Upper lobe of right lung (tissue), 1 donor: Measurements from ENCODE around the gene OR52E6. TPM values are rescaled to one million over a fixed set of nuclear protein-coding genes. Genes with fewer than 3 reads are reported as not detected.
A peak's percentile ranks its signal among the peaks of the same experiment; 100 is the strongest.

Experiments used
- ATAC-seq: fragments of 200-7000 bp; cut with Tn5 transposase; one replicate; pipeline ENCODE4 v1.9.1; 2020; ENCODE audit warnings: mild to moderate bottlenecking, moderate library complexity
- DNase-seq: peaks from one replicate; pipeline ENCODE4 v3.0.0-alpha.2; 2020
- H3K27ac ChIP-seq: fragments of 200-600 bp; one replicate; pipeline ENCODE4 v1.8.0; 2022
- H3K27me3 ChIP-seq: fragments of 200-600 bp; one replicate; pipeline ENCODE4 v1.8.0; 2022; ENCODE audit warnings: mild to moderate bottlenecking
- H3K36me3 ChIP-seq: fragments of 200-600 bp; one replicate; pipeline ENCODE4 v1.8.0; 2022
- H3K4me1 ChIP-seq: fragments of 200-600 bp; one replicate; pipeline ENCODE4 v1.8.0; 2022
- H3K4me3 ChIP-seq: fragments of 200-600 bp; one replicate; pipeline ENCODE4 v1.8.0; 2022; ENCODE audit warnings: mild to moderate bottlenecking
- H3K9me3 ChIP-seq: fragments of 200-600 bp; one replicate; pipeline ENCODE4 v1.8.0; 2022
- CTCF ChIP-seq: fragments of 200-600 bp; IDR thresholded peaks from one replicate; pipeline ENCODE4 v1.8.0; 2022; ENCODE audit warnings: antibody characterized with exemption
- intact Hi-C: fragments of 100-400 bp; cut with DNase I; formaldehyde crosslinking; loops from one replicate; pipeline ENCODE4 v1.11.0; 2022
- long read RNA-seq: library from polyadenylated mRNA; unstranded; transcript quantifications from one replicate; pipeline ENCODE4 v2.0.0, GENCODE V29; 2021
- total RNA-seq: library from RNA; stranded (reverse); fragmentation: NEBNext Ultra II Directional; extraction: Animal tissue kit (Norgen Biotek cat#: 25700); gene quantifications from one replicate; pipeline ENCODE4 v1.2.1, GENCODE V29; 2021
- donor health status: DM: no; HTN: yes; CAD: no; lungs with severe emphysema.

Gene OR52E6
- not detected for total RNA-seq
- long read RNA-seq: 0 reads

DNA sequence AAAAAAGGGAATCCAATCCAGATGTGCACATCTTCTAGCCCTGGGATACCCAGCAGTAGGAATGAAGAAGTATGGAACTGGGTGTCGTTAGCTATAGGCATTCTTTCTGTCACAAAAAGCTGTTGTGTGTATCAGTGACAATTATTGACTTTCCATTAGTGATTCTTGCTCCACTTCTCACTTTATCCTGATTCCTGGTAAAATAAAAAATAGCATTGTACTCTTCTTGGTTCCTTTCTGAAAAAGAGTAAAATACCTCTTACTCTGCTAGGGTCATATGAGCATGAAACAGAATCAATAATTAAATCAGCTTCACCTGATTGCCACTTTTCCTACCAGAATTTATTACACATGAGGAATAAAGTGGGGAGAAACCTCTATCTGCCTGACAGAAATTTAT lies at the start of gene OR52E6:
Gene OR52E6, minus strand, starts transcription at position 101 of the 400 bp plus-strand sequence. Its CDS starts 0 bp downstream, at position 101.
- no peaks in the 10 kb centered on the region for H3K4me1 ChIP-seq
- H3K27me3 ChIP-seq: no peaks in the 10 kb centered on the region
- intact Hi-C loops: no loop called here
- no peak within 1 kb of the TSS for H3K27ac ChIP-seq
- no peaks in the 10 kb centered on the region for H3K9me3 ChIP-seq
- TF ChIP-seq CTCF: no peak
- DNase-seq: no peak
- ATAC-seq: no peak
- H3K36me3 ChIP-seq: no peaks in the 10 kb centered on the region
- H3K4me3 ChIP-seq: no peak within 1 kb of the TSS

GRCh38 chr11:5891216-5891800 lies 49.6 kb upstream of the OR52E6 start:
- Histone ChIP-seq H3K4me1 (no peaks in the 10 kb centered on the region), H3K4me3 (no peak overlapping the region), H3K27ac (no peak overlapping the region), H3K36me3 (no peaks in the 10 kb centered on the region), H3K9me3 (no peaks in the 10 kb centered on the region), H3K27me3 (no peaks in the 10 kb centered on the region)
- DNase-seq (no peak), ATAC-seq (no peak)
- peak; percentile 46 for TF ChIP-seq CTCF
- intact Hi-C loops: no loop called here

GRCh38 chr11:5887661-5888060 lies 46.0 kb upstream of the OR52E6 start:
- Histone ChIP-seq H3K4me3 (no peak overlapping the region), H3K4me1 (no peaks in the 10 kb centered on the region), H3K36me3 (no peaks in the 10 kb centered on the region), H3K27me3 (no peaks in the 10 kb centered on the region), H3K9me3 (no peaks in the 10 kb centered on the region), H3K27ac (no peak overlapping the region)
- intact Hi-C loops: no loop called here
- TF ChIP-seq CTCF: no peak
- ATAC-seq: no peak
- no peak for DNase-seq

GRCh38 chr11:5887172-5887571 lies 45.5 kb upstream of the OR52E6 start:
- Histone ChIP-seq H3K4me3 (no peak overlapping the region), H3K4me1 (no peaks in the 10 kb centered on the region), H3K36me3 (no peaks in the 10 kb centered on the region), H3K9me3 (no peaks in the 10 kb centered on the region), H3K27me3 (no peaks in the 10 kb centered on the region), H3K27ac (no peak overlapping the region)
- ATAC-seq (no peak), DNase-seq (no peak)
- intact Hi-C loops: no loop called here
- TF ChIP-seq CTCF: no peak

DNA sequence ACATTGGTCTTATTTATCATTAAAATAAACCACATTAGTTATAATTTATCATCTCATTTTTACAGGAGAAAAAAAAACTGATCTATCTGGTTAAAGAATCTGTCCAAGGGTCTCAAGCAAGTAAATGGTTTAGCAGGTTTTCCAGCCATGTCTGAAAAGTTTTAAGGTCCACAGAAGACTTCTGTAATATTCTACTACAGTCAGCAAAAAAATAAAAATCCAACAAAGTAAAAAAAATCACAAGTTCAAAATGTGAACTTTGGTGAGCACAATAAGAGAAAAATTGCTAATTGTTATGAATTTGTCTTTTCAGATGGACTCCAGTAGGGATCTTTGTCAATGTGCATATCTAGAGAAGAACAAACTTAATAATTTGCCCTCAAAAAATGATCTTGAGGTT lies 40.1 kb upstream of the OR52E6 start:
- intact Hi-C loops: no loop called here
- no peaks in the 10 kb centered on the region for H3K4me1 ChIP-seq
- TF ChIP-seq CTCF: no peak
- no peak for DNase-seq
- H3K9me3 ChIP-seq: no peaks in the 10 kb centered on the region
- no peak overlapping the region for H3K4me3 ChIP-seq
- H3K36me3 ChIP-seq: no peaks in the 10 kb centered on the region
- no peak for ATAC-seq
- no peak overlapping the region for H3K27ac ChIP-seq
- H3K27me3 ChIP-seq: no peaks in the 10 kb centered on the region

- no peak within 1 kb of the TSS for H3K27ac ChIP-seq
- no peaks in the 10 kb centered on the region for H3K4me1 ChIP-seq
- DNase-seq: no peak
- no peaks in the 10 kb centered on the region for H3K9me3 ChIP-seq
- H3K27me3 ChIP-seq: no peaks in the 10 kb centered on the region
- ATAC-seq: no peak
- H3K4me3 ChIP-seq: no peak within 1 kb of the TSS
- H3K36me3 ChIP-seq: no peaks in the 10 kb centered on the region
- no peak for TF ChIP-seq CTCF
- intact Hi-C loops: no loop called here
Measured at GRCh38 chr11:5880329-5880728, 38.6 kb upstream of the OR52E6 start, which contains the start of gene OR52E4. OR52E4 (plus strand) TSS chr11:5880629; CDS start chr11:5884293, 3,664 bp downstream.
